IMR-90 (cell line): ENCODE measurements around the gene SSX4. TPM values are rescaled to one million over a fixed set of nuclear protein-coding genes. Genes with fewer than 3 reads are reported as not detected.
"Not testable (repeated sequence)": the region's sequence is repeated elsewhere in the genome, so short reads cannot be mapped to it uniquely, and the experiment has no call there.

Experiments
- ATAC-seq: fragments of 200-7000 bp; cut with Tn5 transposase; 2 replicates; pipeline ENCODE4 v1.9.1; 2020; ENCODE audit warnings: low read depth, mild to moderate bottlenecking, moderate library complexity
- BruUV-seq: library from RNA; stranded (reverse); fragments of 400-500 nt; replicated peaks from 2 replicates; lab custom pipeline; 2021; lab: Mats Ljungman, UMichigan
- CTCF ChIA-PET: fragments of 300-600 bp; formaldehyde crosslinking; extraction: SDS; loops from one replicate; lab custom pipeline; 2021; ENCODE audit warnings: antibody characterized with exemption; lab: Yijun Ruan, JAX
- POLR2A ChIA-PET: fragments of 300-600 bp; sonication (Branson Sonifier 250); formaldehyde crosslinking; loops from one replicate; lab custom pipeline; 2022; ENCODE audit warnings: antibody characterized with exemption; ENCODE audit not compliant: unreplicated experiment; lab: Charles Lee
- DNase-seq: peaks from one replicate; pipeline ENCODE4 v3.0.0; 2013
- H2AFZ ChIP-seq: replicated peaks from 2 replicates; pipeline ENCODE3; 2013; ENCODE audit warnings: low read length, mild to moderate bottlenecking; ENCODE audit not compliant: poor library complexity
- H2AK5ac ChIP-seq: 2 replicates; pipeline ENCODE4 v1.6.1; 2013; ENCODE audit warnings: low read depth, low read length, inconsistent platforms
- H2AK9ac ChIP-seq: replicated peaks from 2 replicates; pipeline ENCODE3; 2013; ENCODE audit warnings: mild to moderate bottlenecking, low read depth, low read length, moderate library complexity; ENCODE audit not compliant: poor library complexity
- H2BK120ac ChIP-seq: 2 replicates; pipeline ENCODE4 v1.6.1; 2013; ENCODE audit warnings: low read depth, low read length, inconsistent platforms
- H2BK15ac ChIP-seq: 3 replicates; pipeline ENCODE4 v1.6.1; 2013; ENCODE audit warnings: low read depth, low read length, inconsistent platforms
- H2BK20ac ChIP-seq: 2 replicates; pipeline ENCODE4 v1.6.1; 2013; ENCODE audit warnings: low read depth, mild to moderate bottlenecking, inconsistent platforms, low read length, moderate library complexity
- H2BK5ac ChIP-seq: 2 replicates; pipeline ENCODE4 v1.6.1; 2013; ENCODE audit warnings: mild to moderate bottlenecking, low read depth, low read length, inconsistent platforms; ENCODE audit not compliant: poor library complexity, severe bottlenecking
- H3K14ac ChIP-seq: replicated peaks from 2 replicates; pipeline ENCODE4 v1.6.1; 2013; ENCODE audit warnings: low read depth, low read length, inconsistent platforms
- H3K18ac ChIP-seq: 2 replicates; pipeline ENCODE4 v1.6.1; 2013; ENCODE audit warnings: low read depth, low read length, control low read depth
- H3K23ac ChIP-seq: 2 replicates; pipeline ENCODE4 v1.6.1; 2013; ENCODE audit warnings: low read depth, low read length, inconsistent platforms
- H3K27ac ChIP-seq: 2 replicates; pipeline ENCODE4 v1.5.1; 2013; ENCODE audit warnings: mild to moderate bottlenecking, control low read depth, low read length; ENCODE audit not compliant: insufficient read depth
- H3K27me3 ChIP-seq: 2 replicates; pipeline ENCODE4 v1.6.1; 2013; ENCODE audit warnings: low read length; ENCODE audit not compliant: control insufficient read depth, insufficient read depth
- H3K36me3 ChIP-seq: 2 replicates; pipeline ENCODE4 v1.6.1; 2013; ENCODE audit warnings: low read length, mixed read lengths; ENCODE audit not compliant: control insufficient read depth, insufficient read depth
- H3K4ac ChIP-seq: 2 replicates; pipeline ENCODE4 v1.6.1; 2013; ENCODE audit warnings: low read depth, low read length, inconsistent platforms
- H3K4me1 ChIP-seq: 2 replicates; pipeline ENCODE4 v1.6.1; 2013; ENCODE audit warnings: low read length, mixed read lengths; ENCODE audit not compliant: control insufficient read depth, insufficient read depth
- H3K4me2 ChIP-seq: 2 replicates; pipeline ENCODE4 v1.6.1; 2013; ENCODE audit warnings: low read depth, mild to moderate bottlenecking, control low read depth, low read length, moderate library complexity
- H3K4me3 ChIP-seq: 2 replicates; pipeline ENCODE4 v1.5.1; 2013; ENCODE audit warnings: low read depth, mild to moderate bottlenecking, control low read depth, low read length, moderate library complexity; ENCODE audit not compliant: insufficient read depth
- H3K56ac ChIP-seq: 2 replicates; pipeline ENCODE4 v1.6.1; 2013; ENCODE audit warnings: low read length, inconsistent platforms; ENCODE audit not compliant: insufficient read depth; ENCODE audit errors: extremely low read depth
- H3K79me1 ChIP-seq, 2 experiments: 2 replicates each; pipeline ENCODE4 v1.6.1; 2013; ENCODE audit warnings: low read length in 2 of 2, inconsistent platforms in 1 of 2, low read depth in 1 of 2
- H3K9ac ChIP-seq: 2 replicates; pipeline ENCODE4 v1.6.1; 2013; ENCODE audit warnings: low read depth, low read length, control low read depth
- H3K9me1 ChIP-seq: 2 replicates; pipeline ENCODE4 v1.6.1; 2013; ENCODE audit warnings: low read length, inconsistent platforms; ENCODE audit not compliant: insufficient read depth
- H3K9me3 ChIP-seq: 2 replicates; pipeline ENCODE4 v1.6.1; 2013; ENCODE audit warnings: low read length; ENCODE audit not compliant: control insufficient read depth, insufficient read depth
- H4K20me1 ChIP-seq: 2 replicates; pipeline ENCODE4 v1.6.1; 2013; ENCODE audit warnings: low read length, inconsistent platforms; ENCODE audit not compliant: insufficient read depth
- H4K5ac ChIP-seq: 2 replicates; pipeline ENCODE4 v1.6.1; 2013; ENCODE audit warnings: mild to moderate bottlenecking, low read depth, low read length, control low read depth
- H4K8ac ChIP-seq, 2 experiments: 2 replicates each; pipeline ENCODE4 v1.6.1; 2013; ENCODE audit warnings: low read depth in 2 of 2, low read length in 2 of 2, control low read depth in 1 of 2, inconsistent platforms in 1 of 2
- H4K91ac ChIP-seq: 2 replicates; pipeline ENCODE4 v1.6.1; 2013; ENCODE audit warnings: low read depth, low read length, inconsistent platforms; ENCODE audit not compliant: insufficient read depth
- WGBS, 2 experiments: methylation state at CpG; one replicate each; pipeline versions ENCODE4 v1.1.5 to v1.1.7; 2013; ENCODE audit warnings: missing lambda C conversion rate in 2 of 2; ENCODE audit not compliant: insufficient read length in 1 of 2; ENCODE audit errors: extremely low coverage in 2 of 2; 5-methylcytosine and 5-hydroxymethylcytosine counted together
- dilution Hi-C: fragments of 300-500 bp; cut with HindIII; formaldehyde crosslinking; loops from one replicate; pipeline ENCODE4 v1.14.3; 2018; ENCODE audit warnings: low sequenced_read_pairs; ENCODE audit not compliant: unreplicated experiment
- in situ Hi-C: fragments of 300-500 bp; cut with MboI; formaldehyde crosslinking; loops from 3 replicates; pipeline ENCODE4 v1.14.3; 2019; ENCODE audit warnings: low sequenced_read_pairs, inconsistent platforms, mixed read lengths
- intact Hi-C: fragments of 100-400 bp; cut with micrococcal nuclease; formaldehyde crosslinking; loops from 2 replicates; pipeline ENCODE4 v1.10.0; 2022
- polyA plus RNA-seq, 3 experiments: library from polyadenylated mRNA; depleted of rRNA; stranded (reverse); fragments of >200 nt; gene quantifications; 2 replicates each; pipeline ENCODE4 v1.2.3, GENCODE V29; 2012; ENCODE audit warnings: low replicate concordance in 1 of 3
- total RNA-seq: library from RNA; depleted of rRNA; stranded (reverse); fragments of >200 nt; gene quantifications from 2 replicates; pipeline ENCODE4 v1.2.3, GENCODE V29; 2012

The SSX4 gene
- total and polyA plus RNA-seq, 2 of the 4 experiments (the other 2 are of a cell fraction) = not detected

GRCh38 chrX:48356315-48357094 lies 26.8 kb upstream of the SSX4 start, which contains the start of gene SSX3:
TSS of gene SSX3 (minus strand) at chrX:48356703. CDS start at chrX:48355249, 1,454 bp downstream.
- H3K27ac ChIP-seq, H2AK9ac ChIP-seq, H4K8ac ChIP-seq, H3K79me1 ChIP-seq, H3K4ac ChIP-seq, H3K18ac ChIP-seq, H3K4me1 ChIP-seq, H3K36me3 ChIP-seq, POLR2A ChIA-PET, H3K27me3 ChIP-seq, H2BK15ac ChIP-seq, BruUV-seq, H2BK5ac ChIP-seq, intact Hi-C loops, ATAC-seq, H2AK5ac ChIP-seq, H3K23ac ChIP-seq, H3K9me3 ChIP-seq, H4K5ac ChIP-seq, H3K4me2 ChIP-seq, H3K56ac ChIP-seq, H3K4me3 ChIP-seq, H2AFZ ChIP-seq, H3K9me1 ChIP-seq, CTCF ChIA-PET, dilution Hi-C loops, H3K14ac ChIP-seq, DNase-seq, H2BK120ac ChIP-seq, H2BK20ac ChIP-seq, H3K9ac ChIP-seq, H4K20me1 ChIP-seq, in situ Hi-C loops, H4K91ac ChIP-seq: not testable (repeated sequence)
- WGBS, 2 experiments = 78% methylated on average over 6 of the region's 19 CpGs; no CpG with 5 or more reads in 1 of the 2 experiments
